Mammary microvascular endothelial cell (primary cell): ENCODE measurements around the gene IRF1. TPM values are rescaled to one million over a fixed set of nuclear protein-coding genes. Genes with fewer than 3 reads are reported as not detected.

ENCODE experiments used
- total RNA-seq: library from RNA; depleted of rRNA; stranded (reverse); fragments of >200 nt; gene quantifications from 2 replicates; pipeline ENCODE4 v1.2.3, GENCODE V29; 2015

The IRF1 gene
- 59.8 and 63.9 TPM in 2 replicates for total RNA-seq

GRCh38 chr5:132490484-132491367 is at the start of gene IRF1:
Gene IRF1, minus strand, starts transcription at chr5:132490773. Its CDS starts 1,295 bp downstream, at chr5:132489478.

Other genes starting within 250 kb of the IRF1 start
- 40.4 and 45.8 TPM in 2 replicates for gene PDLIM4, start 233.1 kb downstream of the IRF1 start, total RNA-seq
- 10.7 and 12.0 TPM in 2 replicates for gene SLC22A4, start 196.4 kb downstream of the IRF1 start, total RNA-seq
- 5.0 and 5.5 TPM in 2 replicates for gene SLC22A5, start 121.1 kb downstream of the IRF1 start, total RNA-seq
- gene IL5, start 52.7 kb upstream of the IRF1 start, total RNA-seq, result not detected in 2 replicates
- gene RAD50, start 66.2 kb upstream of the IRF1 start, total RNA-seq, result 12.7 and 14.4 TPM in 2 replicates
- gene IL13, start 167.4 kb upstream of the IRF1 start, total RNA-seq, result not detected in 2 replicates
- not detected in 2 replicates for gene IL4, start 183.2 kb upstream of the IRF1 start, total RNA-seq
- gene KIF3A, start 246.8 kb upstream of the IRF1 start, total RNA-seq, result 5.3 and 6.6 TPM in 2 replicates